NT2/D1 (cell line): ENCODE measurements around the gene KLHL26.

ENCODE experiments used
- YY1 ChIP-seq: IDR thresholded peaks from 2 replicates; pipeline ENCODE4 v1.6.1; 2011; ENCODE audit not compliant: insufficient read length, insufficient read depth
- ZNF274 ChIP-seq: IDR thresholded peaks from 2 replicates; pipeline ENCODE4 v1.6.1; 2011; ENCODE audit warnings: mild to moderate bottlenecking, low read depth, low read length

DNA sequence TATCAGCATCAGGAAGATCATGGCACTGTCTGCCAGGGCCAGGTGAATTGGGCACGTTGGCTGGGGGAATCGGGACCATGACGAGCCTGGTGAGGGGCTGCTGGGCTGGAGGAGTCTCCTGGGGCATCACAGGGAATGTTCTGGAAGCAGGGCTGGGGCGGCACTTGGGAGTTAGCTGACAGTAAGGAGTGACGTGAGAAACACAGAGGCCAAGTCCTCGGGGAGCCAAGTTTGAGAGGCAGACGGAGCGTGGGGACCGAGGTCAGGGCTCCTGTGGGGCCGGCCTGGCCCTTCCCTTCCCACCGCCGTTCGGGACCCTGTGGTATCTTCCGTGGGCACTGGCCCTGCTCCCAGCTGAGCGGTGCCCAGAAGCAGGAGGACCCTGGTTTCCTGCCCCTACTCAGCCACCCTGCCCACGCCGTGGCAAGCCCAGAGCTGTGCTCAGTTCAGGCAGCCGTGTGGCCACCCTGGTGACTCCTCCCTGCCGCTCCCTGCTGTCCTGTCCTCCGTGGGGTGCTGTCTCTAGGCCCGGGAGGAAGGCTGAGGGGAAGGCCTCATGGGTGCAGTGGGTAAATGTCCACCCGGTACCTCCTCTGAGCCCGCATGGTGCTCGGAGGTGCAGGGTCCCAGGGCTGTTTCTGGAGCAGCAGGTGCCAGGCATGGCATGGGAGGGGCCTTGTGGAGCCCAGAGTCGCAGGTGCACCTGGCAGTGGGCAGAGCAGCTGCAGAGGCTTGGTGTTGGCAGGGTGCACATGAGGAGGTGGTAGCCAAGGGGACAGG, 71.8 kb downstream of the KLHL26 start:
- TF ChIP-seq YY1: no peak
- TF ChIP-seq ZNF274: no peak
